GM18519 (cell line): ENCODE measurements around the gene ZDHHC12.

Experiments used
- ATAC-seq: cut with Tn5 transposase; IDR thresholded peaks from one replicate; pipeline ENCODE4 v1.9.1; 2021; ENCODE audit warnings: mild to moderate bottlenecking, moderate library complexity; ENCODE audit not compliant: unreplicated experiment, low FRiP score

ZDHHC12 gene

DNA sequence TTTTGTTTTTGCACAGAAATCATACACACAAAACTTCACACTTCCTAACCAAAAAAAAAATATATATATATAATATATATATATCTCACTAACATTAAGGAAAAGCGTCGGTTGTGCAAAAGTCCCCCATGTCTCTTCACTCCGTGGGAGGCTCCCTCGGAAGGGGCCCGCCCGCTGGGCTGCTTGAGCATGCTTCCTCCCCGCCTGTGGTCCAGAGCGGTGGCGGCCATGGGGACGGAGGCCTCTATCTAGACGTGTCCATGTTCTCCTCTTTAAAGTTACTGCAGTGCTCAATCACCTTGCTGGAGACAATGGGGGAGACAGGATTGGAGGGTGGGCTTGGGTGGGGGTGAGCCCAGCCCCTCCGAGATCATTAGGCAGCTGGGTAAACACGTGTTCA, 7.2 kb upstream of the ZDHHC12 start:
- no peak for ATAC-seq

DNA sequence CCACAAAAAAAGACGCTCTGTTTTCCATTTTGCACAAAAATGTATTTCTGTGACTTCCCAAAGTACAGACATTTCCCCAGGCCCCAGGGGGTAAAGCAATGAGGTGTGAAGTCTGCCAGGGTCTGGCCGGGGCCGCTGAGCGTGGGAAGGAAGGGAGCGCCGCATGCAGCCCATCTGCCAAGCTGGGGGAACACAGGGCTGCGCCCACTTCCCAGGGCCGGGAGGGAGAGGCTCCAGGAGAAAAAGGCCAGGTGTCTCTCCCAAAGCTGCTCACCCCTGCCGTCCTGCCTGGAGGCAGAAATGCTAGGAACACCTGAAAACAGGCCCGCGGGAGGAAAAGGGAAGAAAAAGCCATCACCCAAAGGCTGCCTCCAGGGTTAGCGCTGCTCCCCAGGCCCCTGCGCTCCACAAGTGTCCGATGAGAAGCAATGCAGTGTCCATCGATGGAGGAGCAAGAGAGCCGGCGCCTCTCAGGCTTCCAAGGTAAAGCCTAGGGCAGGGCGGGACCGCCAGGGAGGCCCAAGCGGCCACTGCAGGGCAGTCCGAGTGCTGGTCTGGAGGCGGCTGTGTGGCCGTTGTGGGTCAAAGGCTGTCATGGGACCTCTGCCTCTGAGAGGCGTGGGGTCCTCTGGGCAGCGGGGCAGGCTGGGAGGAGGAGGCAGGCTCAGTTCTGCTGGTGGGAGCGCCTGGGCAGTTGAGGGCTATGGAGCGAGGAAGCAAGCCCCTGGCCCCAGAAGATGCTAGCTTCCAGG, 6.0 kb upstream of the ZDHHC12 start:
- no peak for ATAC-seq

DNA sequence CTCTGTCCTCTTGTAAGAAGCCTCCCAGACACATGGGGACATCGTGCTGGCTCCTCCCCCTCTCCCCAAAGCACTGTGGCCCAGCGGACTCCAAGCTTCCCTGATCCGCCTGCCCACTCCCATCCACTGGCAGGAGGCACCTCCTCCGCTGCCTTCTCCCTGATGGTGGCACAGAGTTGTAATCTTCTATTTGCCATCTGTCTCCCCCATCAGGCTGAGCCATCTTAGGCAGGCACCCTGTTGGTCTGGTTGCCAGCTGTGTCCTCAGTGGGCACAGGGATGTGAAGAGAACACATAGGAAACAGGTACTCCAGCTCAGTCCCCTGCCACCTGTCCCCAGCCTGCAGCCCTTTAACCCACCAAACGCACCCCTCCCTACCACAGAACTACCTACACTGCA, 5.4 kb upstream of the ZDHHC12 start:
- ATAC-seq, result no peak

DNA sequence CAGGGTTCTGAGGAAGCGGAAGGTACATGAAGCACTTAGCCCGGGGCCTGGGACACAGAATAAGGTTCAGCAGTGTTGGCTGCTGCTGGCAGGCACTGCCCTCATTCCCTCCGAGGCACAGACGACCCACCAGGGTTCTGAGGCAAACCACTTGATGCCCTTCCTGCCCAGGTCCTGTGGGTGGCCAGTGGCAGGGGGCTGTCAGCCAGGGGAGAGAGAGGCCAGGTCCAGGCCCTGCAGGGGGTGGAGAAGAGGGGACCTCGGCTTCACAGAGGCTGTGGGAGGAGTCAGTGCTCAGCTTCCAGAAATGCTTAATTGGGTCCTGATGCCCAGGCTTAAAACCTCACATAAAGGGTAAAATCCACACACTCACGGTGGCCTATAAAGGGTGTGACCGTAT, 4.4 kb upstream of the ZDHHC12 start:
- no peak for ATAC-seq

DNA sequence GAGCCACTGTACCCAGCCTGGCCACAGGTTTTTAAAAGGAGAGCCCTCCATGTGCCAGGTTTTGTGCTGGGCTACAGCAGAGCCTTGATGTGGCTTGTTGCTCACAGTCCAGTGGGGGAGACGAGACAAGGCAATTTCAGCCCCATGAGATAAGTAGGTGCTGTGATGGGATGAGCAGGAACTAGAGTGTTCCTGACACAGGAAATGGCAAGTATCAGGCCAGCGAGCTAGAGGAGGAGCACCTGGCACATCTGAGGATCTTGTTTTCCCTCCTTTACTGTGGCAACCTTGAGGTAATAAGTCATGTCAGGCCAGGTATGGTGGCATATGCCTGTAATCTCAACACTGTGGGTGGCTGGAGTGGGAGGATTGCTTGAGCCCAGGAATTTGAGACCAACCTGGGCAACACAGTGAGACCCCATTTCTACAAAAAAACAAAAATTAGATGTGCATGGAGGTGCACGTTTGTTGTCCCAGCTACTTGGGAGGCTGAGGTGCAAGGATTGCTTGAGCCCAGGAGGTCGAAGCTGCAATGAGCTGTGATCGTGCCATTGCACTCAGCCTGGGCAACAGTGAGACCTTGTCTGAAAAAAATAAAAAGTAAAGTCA, 3.8 kb upstream of the ZDHHC12 start:
- no peak for ATAC-seq

DNA sequence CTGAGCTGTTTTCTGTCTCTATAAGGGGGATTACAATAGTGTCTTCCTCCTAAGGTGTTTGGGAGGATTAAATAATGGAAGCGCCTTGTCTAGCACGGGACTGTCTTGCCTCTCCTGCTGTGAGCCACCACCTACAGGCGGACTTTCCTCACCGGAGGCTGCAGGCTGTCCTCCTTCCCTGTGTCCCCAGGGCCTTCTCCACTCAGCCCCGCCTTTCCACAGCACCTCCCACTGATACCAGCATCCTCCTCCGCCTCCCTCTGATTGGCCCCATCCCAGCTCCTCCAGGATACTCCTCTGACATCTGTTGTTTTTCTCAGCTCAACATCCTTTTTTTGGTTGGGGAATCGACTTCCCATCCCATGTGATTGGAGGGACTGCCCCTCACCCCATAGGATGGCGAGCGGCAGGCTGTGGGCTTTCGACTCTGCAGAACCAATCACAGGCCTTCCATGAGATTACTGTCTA, 851 bp upstream of the ZDHHC12 start:
- no peak for ATAC-seq

DNA sequence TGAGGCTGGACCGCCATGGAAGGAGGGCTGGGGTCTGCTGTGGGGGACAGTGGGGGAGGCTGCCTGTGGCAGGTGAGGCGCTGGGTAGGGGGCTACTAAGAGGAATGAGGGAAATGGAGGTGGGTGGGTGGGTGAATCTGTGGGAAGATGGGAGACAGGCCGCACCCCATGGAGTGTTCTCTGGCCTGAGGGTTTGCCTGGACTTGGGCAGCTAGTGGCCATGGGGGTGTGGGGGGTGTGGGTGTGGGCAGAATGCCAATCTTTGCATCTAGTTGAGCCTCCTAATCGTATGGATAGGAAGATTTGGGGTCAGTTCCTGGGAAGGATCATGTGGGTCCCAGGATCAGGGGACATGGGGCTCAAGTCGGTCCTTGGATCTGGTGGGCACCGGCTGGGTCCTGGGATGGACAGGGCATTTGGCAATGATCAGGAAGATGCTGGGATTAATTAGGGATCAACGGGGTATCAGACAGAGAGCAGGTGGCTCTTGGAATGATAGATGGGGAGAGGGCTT, 518 bp downstream of the ZDHHC12 start:
- ATAC-seq, result no peak

DNA sequence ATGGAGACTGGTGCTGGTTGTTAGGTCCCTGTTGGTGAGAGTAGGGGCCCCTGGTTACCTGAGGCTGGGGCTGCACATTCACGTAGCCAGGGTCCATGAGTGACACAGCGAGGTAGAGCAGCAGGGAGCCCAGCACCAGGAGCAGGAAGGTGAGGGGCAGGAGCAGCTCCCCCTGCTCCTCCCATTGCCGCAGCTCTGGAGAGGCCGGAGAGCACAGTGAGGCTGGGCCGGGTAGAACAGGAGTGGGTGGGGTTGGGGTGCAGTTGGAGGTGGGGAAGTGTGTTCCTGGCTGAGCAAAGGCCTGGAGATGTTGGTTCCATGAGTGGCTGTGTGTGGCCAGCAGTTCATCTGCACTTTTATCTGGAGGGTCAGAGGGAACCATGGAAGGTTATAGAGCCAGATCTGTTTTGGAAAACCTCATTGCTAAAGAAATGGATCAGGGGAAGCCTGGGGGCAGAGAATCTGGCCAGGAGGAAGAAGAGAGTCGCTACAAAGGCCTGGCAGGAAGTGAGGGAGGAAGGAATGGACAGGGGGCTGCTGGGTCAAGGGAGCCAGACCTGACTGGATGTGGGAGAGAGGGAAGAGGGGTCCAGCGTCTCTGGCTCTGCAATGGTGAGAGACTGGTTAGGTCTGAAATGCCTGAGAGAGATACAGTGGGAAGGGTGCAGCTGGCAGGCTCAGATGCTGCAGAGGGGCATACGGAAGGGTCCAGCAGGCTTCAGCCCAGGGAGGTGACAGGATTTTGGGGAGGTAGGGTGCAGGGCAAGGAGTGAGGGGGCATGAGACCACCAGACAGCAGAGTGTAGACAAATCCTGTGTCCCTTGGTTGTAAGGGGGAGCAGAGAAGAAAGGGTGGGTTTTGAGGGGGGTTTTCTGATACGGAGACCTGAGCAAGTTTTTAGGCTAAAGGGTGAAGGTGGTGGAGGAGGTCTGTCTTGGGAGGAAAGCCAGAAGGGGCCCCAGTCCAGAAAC, 1.3 kb downstream of the ZDHHC12 start:
- ATAC-seq, result no peak

DNA sequence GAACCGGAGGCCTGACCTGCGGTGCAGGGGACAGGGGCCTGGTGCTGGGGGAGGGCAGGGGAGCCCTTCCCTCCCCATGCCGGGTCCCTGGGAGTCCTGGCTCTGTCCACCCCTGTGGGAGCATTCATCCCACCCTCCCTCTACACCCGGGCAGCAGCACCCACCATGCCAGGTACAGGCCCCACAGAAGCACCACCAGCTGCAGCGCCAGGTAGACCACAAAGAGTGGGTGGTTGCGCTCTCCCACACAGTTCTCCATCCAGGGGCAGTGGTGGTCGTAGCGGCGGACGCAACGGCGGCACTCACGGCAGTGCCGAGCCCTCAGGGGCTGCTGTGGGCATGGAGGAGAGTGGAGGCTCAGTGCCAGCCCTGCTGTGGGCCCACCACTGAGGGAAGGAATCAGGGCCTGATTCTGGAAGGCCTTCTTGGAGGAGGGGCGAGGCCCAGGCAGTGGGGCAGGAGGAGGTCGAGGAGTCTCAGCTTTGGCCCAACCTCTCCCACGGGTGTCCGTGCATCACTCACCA, 2.4 kb downstream of the ZDHHC12 start:
- no peak for ATAC-seq

DNA sequence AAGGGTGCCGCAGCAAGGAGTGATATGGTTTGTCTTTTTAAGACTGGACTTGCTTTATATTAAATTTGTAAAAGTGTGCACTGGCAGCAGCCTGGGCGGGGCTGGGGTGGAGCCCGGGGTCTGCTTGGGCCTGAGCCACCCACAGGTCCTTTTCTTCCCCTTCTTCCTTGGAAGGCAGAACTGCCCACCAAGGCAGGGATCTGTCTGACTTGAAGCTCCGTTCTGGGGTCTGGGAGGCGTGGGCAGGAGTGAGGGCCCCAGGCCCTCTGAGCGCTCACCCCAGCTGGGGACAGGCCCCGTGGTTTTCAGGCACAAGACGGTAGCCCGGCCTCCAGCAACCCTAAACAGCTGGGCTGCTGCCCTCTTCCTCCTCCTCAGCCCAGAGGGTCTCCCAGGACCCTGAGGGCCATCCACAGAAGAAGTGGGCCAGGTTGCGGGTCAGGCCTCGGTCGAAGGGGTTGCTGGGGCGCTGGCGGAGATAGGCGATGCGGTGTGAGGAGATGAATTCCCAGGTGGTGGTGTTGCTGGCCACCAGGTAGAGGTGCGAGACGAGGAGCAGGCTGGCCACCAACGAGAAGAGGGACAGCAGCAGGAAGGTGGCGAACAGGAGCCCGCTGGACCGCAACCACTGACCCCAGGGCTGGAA, 3.0 kb downstream of the ZDHHC12 start:
- no peak for ATAC-seq

DNA sequence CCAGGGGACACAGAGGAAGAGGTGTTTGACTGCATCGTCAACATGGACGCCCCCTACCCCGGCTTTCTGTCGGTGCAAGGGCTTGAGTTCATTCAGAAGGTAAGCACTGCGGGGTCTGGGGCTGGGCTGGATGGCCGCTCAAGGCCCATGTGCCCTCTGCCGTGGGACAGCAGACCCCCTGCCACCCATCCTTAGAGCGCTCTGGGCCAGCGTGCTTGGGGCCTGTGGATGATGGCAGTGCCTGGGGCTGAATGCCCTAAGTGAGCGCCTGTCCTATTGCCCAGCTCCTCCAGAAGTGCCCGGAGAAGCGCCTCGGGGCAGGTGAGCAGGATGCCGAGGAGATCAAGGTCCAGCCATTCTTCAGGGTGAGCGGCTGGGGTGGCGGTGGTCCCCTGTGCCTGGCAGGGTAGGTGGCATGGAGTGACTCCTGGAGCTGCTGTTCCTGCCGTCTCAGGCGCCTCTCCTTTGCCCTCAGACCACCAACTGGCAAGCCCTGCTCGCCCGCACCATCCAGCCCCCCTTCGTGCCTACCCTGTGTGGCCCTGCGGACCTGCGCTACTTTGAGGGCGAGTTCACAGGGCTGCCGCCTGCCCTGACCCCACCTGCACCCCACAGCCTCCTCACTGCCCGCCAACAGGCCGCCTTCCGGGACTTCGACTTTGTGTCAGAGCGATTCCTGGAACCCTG, 3.9 kb downstream of the ZDHHC12 start:
- no peak for ATAC-seq

DNA sequence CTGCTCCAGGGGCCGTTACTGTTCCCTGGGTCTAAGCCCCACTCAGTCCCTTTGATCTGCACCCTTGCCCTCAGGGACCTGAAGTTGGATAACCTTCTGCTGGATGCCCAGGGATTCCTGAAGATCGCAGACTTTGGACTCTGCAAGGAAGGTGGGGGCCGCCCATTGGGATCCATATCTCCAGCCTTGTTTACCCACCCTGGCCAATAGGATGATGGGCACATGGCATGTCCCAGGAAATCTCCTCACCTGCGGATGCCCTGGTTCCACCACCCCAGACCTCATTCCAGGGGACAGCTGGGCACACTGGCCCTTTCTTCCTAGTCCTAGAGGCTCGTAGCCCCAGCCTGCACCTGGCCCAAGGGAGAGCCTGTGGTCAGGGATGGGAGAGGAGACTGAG, 5.5 kb downstream of the ZDHHC12 start:
- ATAC-seq, result no peak

DNA sequence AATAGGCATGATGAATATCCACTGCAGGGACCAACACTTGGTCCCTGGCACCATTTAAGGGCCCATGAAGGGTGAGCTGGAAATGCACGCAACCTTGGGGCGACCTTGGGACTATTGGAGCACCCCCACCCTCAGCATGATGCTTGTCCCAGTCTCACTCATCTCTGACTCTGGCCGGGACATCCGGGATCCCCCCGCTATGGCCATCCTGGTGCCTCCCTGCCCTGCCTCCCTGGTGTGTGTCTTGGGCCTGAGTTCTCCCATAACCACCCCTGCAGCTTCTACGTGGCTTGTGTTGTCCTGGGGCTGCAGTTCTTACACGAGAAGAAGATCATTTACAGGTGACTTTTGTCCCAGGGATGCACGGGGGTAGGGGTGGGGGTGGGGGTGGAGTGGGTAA, 5.9 kb downstream of the ZDHHC12 start:
- ATAC-seq, result no peak

DNA sequence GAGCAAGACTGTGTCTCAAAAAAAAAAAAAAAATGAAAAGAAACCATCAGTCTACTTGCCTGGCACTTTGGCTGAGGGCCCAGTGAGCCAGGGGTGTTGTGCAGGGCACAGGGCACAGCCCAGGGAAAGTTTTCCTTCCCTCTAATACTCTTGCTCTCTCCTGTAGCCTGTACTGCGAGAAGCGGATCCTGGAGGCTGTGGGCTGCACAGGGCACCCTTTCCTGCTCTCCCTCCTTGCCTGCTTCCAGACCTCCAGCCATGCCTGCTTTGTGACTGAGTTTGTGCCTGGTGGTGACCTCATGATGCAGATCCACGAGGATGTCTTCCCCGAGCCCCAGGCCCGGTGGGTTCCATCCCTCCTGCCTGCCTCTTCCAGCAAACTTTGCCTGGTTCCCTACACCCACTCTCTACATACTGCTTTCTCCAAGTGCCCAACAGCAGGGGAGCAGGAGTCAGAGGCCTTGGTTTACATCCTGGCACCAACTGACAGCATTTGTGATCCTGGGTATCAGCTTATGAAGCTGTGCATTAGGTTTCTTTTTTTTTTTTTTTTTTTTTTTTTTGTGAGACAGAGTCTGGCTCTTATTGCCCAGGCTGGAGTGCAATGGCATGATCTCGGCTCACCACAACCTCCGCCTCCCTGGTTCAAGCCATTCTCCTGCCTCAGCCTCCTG, 7.2 kb downstream of the ZDHHC12 start:
- no peak for ATAC-seq

DNA sequence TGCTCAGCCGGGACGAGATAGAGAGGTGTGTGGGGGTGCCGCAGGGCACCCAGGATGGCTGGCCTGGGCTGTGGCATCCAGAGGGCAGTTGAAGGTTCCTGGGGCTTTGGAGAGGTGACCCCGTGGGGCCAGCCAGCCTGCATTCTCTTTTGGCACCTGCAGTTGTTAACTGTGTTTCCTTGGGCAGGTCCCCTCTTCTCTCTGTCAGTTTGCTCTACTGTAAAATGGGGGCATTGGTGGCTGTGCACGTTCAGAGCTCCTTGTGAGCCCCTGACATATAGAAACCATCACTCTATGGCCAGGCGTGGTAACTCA, 8.5 kb downstream of the ZDHHC12 start:
- no peak for ATAC-seq

DNA sequence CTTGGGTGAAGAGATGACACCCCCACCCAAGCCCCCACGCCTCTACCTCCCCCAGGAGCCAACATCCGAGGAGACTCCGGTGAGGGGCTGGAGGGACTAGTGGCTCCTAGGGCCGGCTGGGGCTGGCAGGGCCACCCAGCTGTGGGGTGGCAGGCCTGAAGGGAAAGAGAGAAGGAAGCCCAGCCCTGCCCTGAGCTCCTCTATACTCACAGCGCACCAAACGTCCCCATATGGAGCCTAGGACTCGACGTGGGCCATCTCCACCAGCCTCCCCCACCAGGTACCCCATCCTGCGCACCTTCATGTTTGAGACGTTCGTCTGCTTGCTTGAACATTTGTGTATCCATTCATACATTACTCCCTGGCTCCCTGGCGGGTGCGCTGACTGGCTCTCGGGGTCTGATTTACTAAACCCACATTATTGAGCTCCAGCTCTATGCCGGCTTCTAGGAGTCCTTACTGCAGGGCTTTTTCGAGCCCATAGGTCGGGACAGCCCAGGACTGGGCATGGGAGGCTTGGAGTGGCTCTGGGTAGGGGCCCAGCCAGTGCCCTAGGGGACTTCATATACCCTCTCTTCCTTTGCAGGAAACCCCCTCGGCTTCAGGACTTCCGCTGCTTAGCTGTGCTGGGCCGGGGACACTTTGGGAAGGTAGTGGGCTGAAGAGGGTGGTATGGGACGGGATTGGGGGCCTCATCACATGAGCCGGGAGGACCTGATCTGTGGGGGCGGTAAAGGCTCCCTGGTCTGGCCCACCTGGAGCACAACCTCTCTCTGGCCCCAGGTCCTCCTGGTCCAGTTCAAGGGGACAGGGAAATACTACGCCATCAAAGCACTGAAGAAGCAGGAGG, 9.1 kb downstream of the ZDHHC12 start:
- ATAC-seq, result no peak

DNA sequence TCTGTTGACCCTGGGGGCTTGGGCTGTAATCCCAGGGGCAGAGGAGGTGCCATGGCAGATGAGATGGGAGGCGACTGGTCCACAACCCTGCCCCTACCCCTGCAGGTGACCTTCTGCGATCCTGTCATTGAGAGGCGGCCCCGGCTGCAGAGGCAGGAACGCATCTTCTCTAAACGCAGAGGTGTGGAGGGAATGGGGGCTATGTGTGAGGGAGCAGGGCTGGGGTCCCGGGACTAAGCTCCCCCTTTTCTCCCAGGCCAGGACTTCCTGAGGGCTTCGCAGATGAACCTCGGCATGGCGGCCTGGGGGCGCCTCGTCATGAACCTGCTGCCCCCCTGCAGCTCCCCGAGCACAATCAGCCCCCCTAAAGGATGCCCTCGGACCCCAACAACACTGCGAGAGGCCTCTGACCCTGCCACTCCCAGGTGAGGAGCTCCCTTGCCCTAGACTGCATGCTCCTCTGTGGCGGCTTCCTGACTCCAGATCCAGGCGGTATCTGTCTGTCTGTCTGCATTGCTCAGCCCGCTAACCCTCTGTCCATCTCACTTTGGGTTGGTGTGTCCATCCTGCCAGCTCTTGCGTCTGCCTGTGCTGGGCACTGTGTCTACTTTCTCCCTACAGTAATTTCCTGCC, 9.9 kb downstream of the ZDHHC12 start:
- no peak for ATAC-seq

DNA sequence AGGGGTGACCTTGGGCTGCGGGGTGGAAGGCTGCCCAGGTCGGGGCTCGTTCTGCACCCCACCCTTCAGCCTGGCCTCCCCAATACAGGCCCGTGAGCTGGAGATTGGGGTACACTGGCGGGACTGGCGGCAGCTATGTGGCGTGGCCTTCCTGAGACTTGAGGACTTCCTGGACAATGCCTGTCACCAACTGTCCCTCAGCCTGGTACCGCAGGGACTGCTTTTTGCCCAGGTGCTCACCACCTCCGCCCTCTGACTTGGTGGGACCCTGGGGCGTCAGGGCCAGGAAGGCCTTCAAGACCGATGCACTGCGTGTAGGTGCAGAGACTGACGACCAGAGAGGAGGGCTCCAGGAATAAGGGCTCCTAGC, 10.5 kb downstream of the ZDHHC12 start:
- ATAC-seq, result no peak
